MM.1S (cell line): Measurements from ENCODE around the gene MTFR2.

Experiments
- CTCF ChIP-seq: fragments of 300-600 bp; sonication (generic); IDR thresholded peaks from 2 replicates; pipeline ENCODE4 v1.5.1; 2016; ENCODE audit warnings: antibody characterized with exemption, low read length, mixed read lengths
- EZH2 ChIP-seq: fragments of 300-600 bp; sonication (generic); optimal IDR thresholded peaks from 2 replicates; pipeline ENCODE3; 2017; ENCODE audit warnings: low read depth, mild to moderate bottlenecking, antibody characterized with exemption, low read length, mixed read lengths
- EZH2phosphoT487 ChIP-seq: fragments of 300-600 bp; sonication (generic); IDR thresholded peaks from 2 replicates; pipeline ENCODE4 v1.6.1; 2018; ENCODE audit warnings: antibody characterized with exemption, low read length

GRCh38 chr6:136252441-136252840 lies 2.3 kb upstream of the MTFR2 start:
- TF ChIP-seq EZH2 (no peak), EZH2phosphoT487 (no peak), CTCF (no peak)
